ENCODE measurements around the gene PDE4B.
A peak's percentile ranks its signal among the peaks of the same experiment; 100 is the strongest.

Gene PDE4B

DNA sequence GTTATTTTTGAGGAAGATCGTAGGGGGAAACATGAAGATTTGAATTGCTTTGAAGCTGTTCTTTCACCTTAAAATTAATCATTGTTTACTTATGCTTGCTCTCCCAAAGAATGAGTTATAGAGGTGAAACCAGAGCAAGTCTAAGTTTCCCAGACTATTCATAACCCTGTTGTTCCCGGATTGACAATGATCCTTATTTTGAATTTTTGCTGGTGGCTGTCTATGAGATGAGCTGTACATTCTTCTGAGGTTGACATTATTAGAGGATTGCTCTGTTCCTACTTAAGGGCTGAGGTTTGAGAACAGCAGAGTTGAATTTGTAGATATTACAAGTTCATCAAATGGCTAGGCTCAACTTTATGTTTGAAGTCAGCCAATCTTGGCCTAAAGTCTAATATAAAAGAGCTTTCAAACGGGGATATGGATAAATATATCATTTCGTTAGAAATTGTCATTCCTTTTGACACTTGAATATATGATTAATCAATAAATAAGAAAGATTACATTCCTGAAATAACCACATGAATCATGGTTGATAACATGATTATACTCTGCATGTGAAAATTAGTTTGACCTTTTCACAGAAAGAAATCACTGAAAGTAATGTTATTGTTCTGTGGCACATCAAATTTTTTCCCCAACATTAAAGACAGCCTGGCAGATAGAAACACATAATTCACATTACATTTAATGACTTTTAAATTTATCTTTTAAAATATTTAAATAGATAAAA, 19.1 kb upstream of the PDE4B start:
- in situ Hi-C loops (cut with MboI; ENCODE audit: low sequenced_read_pairs, unreplicated experiment) = no loop called here
- DNase-seq (ENCODE audit: low spot score) = no peak
- TF ChIP-seq, protein P1, sequence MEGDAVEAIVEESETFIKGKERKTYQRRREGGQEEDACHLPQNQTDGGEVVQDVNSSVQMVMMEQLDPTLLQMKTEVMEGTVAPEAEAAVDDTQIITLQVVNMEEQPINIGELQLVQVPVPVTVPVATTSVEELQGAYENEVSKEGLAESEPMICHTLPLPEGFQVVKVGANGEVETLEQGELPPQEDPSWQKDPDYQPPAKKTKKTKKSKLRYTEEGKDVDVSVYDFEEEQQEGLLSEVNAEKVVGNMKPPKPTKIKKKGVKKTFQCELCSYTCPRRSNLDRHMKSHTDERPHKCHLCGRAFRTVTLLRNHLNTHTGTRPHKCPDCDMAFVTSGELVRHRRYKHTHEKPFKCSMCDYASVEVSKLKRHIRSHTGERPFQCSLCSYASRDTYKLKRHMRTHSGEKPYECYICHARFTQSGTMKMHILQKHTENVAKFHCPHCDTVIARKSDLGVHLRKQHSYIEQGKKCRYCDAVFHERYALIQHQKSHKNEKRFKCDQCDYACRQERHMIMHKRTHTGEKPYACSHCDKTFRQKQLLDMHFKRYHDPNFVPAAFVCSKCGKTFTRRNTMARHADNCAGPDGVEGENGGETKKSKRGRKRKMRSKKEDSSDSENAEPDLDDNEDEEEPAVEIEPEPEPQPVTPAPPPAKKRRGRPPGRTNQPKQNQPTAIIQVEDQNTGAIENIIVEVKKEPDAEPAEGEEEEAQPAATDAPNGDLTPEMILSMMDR (IDR thresholded peaks at IDR 0.05; ENCODE audit: borderline replicate concordance, control extremely low read depth, extremely low read depth, insufficient read depth, missing control alignments) = no peak

DNA sequence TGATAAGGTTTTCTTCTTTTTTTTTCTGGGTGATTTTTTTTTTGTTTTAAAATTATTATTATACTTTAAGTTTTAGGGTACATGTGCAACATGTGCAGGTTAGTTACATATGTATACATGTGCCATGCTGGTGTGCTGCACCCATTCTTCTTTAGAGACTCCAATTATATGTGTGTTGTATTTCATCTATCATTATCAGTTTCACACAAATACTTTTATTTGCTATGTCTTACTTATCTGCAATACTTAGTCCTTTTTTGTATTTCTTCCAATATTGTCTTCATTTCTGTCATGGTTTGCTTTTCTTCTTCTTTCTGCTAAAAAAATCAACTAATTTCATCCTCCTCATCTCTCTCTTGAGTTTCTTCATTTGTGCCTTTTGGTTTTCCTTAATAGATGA, 3.9 kb upstream of the PDE4B start:
- in situ Hi-C loops (cut with MboI; ENCODE audit: low sequenced_read_pairs, unreplicated experiment) = no loop called here
- TF ChIP-seq, protein P1 (IDR thresholded peaks at IDR 0.05; ENCODE audit: borderline replicate concordance, control extremely low read depth, extremely low read depth, insufficient read depth, missing control alignments) = no peak
- no peak for DNase-seq (ENCODE audit: low spot score)

DNA sequence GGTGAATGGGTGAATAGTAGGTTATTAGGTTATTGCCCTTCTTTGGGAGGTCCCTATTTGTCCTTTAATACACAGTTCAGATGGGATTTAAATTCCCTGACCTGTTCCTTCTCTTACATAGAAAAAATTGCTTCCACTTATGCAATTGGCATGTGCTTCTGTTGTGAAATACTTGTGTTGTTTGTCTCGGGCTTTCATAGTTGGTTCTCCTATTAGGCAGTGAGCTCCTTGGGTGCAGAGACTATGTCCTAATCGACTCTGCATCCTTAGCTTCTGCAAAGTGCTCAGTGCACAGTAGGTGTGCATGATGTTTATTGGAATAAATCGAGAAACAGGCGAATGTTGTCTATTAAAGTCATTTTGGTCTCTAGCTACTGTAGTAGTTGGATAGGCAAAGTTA, 1.3 kb upstream of the PDE4B start:
- in situ Hi-C loops (cut with MboI; ENCODE audit: low sequenced_read_pairs, unreplicated experiment) = no loop called here
- no peak for DNase-seq (ENCODE audit: low spot score)
- TF ChIP-seq, protein P1 (IDR thresholded peaks at IDR 0.05; ENCODE audit: borderline replicate concordance, control extremely low read depth, extremely low read depth, insufficient read depth, missing control alignments) = no peak

DNA sequence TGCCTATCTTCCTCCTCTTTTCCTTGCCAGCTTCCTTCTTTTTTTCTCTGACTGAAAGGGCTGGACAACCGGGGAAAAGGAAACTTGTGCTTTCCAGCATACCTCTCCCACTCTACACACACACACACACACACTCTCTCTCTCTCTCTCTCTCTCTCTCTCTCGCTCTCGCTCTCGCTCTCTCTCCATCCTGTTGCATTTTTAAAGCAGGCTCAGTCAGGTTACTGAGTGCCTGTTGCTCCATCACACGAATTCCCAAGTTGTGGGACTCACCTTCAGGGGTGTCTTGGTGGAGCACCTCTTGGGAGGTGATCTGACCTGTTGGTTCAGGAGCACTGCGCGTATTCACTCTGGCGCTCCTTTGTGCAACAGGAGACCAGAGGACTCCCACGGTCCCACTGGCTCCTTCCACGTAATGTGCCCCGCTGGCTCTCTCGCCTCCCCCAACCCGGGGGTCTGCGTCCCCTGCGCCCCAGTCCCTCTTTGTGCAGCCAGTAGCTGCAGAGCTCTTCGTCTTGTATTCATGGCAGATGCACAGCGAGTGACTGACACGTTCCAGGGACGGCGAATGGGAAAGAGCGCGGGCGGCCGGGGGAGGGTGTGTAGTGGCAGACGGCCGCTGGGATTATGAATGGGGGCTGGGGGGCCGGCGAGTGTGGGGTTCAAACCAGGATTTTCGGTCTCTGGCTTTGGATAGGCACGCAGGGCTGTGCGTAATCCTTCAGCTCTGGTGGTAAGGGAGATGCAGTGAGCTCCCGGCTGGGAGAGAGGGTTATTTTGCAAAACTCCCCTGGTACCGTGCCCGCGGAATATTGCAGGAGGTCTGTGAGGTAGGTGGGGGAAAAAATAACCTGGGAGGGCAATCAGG, 660 bp upstream of the PDE4B start:
- TF ChIP-seq, protein P1 (IDR thresholded peaks at IDR 0.05; ENCODE audit: borderline replicate concordance, control extremely low read depth, extremely low read depth, insufficient read depth, missing control alignments) = no peak
- in situ Hi-C loops (cut with MboI; ENCODE audit: low sequenced_read_pairs, unreplicated experiment) = no loop called here
- DNase-seq (ENCODE audit: low spot score) = peak; percentile 15

DNA sequence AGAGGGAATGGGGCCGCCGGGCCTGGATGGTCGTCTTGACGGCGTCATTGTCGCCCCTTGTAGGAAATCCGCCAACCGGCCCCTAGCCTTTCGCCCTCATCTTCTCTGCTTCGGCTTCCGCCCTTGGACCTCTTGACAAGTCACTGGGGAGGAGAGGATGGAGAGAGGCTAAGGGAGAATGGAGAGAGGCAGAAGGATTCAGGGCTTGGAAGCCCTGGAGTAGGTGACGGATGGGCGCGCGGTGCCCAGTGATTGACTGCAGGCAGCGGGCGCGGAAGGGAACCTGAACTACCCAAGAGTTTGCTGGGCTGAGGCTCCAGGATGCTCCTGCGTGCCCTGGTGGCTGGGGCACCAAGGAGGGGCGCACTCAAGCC, 651 bp downstream of the PDE4B start:
- DNase-seq (ENCODE audit: low spot score) = peak; percentile 5
- in situ Hi-C loops (cut with MboI; ENCODE audit: low sequenced_read_pairs, unreplicated experiment) = no loop called here
- TF ChIP-seq, protein P1 (IDR thresholded peaks at IDR 0.05; ENCODE audit: borderline replicate concordance, control extremely low read depth, extremely low read depth, insufficient read depth, missing control alignments) = no peak

DNA sequence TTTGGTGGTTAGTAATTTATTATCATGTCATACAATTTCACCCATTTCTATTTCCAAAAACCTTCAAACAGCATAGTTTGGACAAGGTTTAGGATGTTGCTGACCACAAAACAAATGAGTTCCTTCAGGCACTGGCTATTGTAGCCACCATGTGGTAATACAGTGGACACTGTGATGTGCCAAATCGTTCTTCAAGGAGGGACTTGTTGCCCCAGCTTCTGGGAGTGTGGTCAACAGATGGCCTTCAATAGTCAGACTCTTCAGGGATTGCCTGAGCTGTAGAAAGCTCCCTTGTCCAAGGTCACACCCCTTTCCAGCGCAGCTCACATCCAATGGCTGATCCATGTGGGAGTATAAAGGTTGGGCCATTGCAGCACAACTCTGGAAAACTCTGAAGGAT, 2.6 kb downstream of the PDE4B start:
- in situ Hi-C loops (cut with MboI; ENCODE audit: low sequenced_read_pairs, unreplicated experiment) = no loop called here
- no peak for DNase-seq (ENCODE audit: low spot score)
- TF ChIP-seq, protein P1 (IDR thresholded peaks at IDR 0.05; ENCODE audit: borderline replicate concordance, control extremely low read depth, extremely low read depth, insufficient read depth, missing control alignments) = no peak

All from GM13976 (cell line).